Measurements from ENCODE around the gene KCNQ5.

The KCNQ5 gene

GRCh38 chr6:73131706-73132105 lies 509.8 kb downstream of the KCNQ5 start:
- H3K9me3 ChIP-seq = peaks cover 6% of the 10 kb centered on the region
- no peak overlapping the region for H3K4me2 ChIP-seq
- TF ChIP-seq Cebpa-rat (IDR thresholded peaks at IDR 0.05) = no peak

DNA sequence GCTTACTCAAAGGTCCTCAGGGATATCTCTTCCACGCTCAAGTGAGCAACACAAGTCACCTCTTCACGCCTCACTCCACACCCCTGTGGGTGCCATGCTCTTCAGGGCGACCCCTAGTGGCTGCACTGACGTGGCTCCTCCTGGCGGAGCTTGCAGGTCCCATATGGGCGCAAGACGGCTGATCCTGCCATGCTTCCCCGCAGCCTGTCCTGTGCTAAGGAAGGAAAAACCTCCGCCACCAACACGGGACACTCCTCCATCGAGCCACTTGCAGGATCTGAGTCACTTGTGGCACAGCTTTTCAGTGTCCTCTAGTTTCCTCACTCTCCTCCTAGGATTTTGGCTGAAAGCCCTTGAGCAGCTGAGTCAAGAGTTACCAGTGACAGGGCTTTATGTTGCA lies 512.7 kb downstream of the KCNQ5 start:
- TF ChIP-seq Cebpa-rat (IDR thresholded peaks at IDR 0.05) = no peak
- Histone ChIP-seq H3K4me1 (peaks cover 15% of the 10 kb centered on the region), H3K36me3 (peaks cover 49% of the 10 kb centered on the region), H4K20me1 (no peaks in the 10 kb centered on the region), H3K9ac (no peak overlapping the region), H3K27ac (no peak overlapping the region), H3K9me3 (peaks cover 6% of the 10 kb centered on the region), H3K4me3 (no peak overlapping the region), H3K27me3 (no peaks in the 10 kb centered on the region), H3K4me2 (peak overlapping the region; percentile 17; the same call in 1 of the 2 replicates)

More at GRCh38 chr6:73131706-73132105, 509.8 kb downstream of the KCNQ5 start:
- Histone ChIP-seq H3K27ac (no peak overlapping the region), H4K20me1 (no peaks in the 10 kb centered on the region), H3K4me3 (no peak overlapping the region), H3K36me3 (peaks cover 33% of the 10 kb centered on the region), H3K4me1 (peaks cover 15% of the 10 kb centered on the region), H3K9ac (no peak overlapping the region), H3K27me3 (no peaks in the 10 kb centered on the region)

GRCh38 chr6:73139681-73140383 lies 518.0 kb downstream of the KCNQ5 start:
- Histone ChIP-seq H3K4me2 (no peak overlapping the region), H3K36me3 (peaks cover 43% of the 10 kb centered on the region), H3K9ac (no peak overlapping the region), H3K4me1 (no peaks in the 10 kb centered on the region), H3K27me3 (no peaks in the 10 kb centered on the region), H3K9me3 (no peaks in the 10 kb centered on the region), H3K27ac (no peak overlapping the region), H4K20me1 (no peaks in the 10 kb centered on the region), H3K4me3 (no peak overlapping the region)
- no peak for TF ChIP-seq Cebpa-rat (IDR thresholded peaks at IDR 0.05)

DNA sequence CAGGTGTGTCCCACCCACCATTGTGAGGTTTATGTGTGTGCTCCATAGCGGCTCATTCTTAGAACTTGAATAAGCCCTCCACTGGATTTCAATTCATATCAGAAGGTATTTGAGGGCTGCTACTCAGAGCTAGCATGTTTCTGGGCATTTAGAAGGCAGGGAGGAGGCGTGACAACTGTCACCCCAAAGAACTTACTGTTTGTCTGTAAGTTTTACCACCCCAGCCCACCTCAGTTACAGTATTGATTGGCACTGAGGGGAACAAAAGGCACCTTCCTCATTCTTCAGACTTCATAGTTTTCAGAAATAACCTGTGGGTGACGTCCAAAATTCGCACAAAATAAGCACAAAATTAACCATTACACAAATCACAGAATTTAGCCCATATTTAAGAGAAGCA lies 521.7 kb downstream of the KCNQ5 start:
- no peak for TF ChIP-seq Cebpa-rat (IDR thresholded peaks at IDR 0.05)
- Histone ChIP-seq H3K4me3 (no peak overlapping the region), H3K9ac (no peak overlapping the region), H3K4me2 (no peak overlapping the region), H3K27ac (no peak overlapping the region), H3K36me3 (peaks cover 31% of the 10 kb centered on the region), H3K27me3 (no peaks in the 10 kb centered on the region), H3K9me3 (no peaks in the 10 kb centered on the region), H4K20me1 (no peaks in the 10 kb centered on the region), H3K4me1 (no peaks in the 10 kb centered on the region)

- no peaks in the 10 kb centered on the region for H3K27me3 ChIP-seq
- H3K9me3 ChIP-seq = no peaks in the 10 kb centered on the region
- H3K27ac ChIP-seq = no peak overlapping the region
- peaks cover 23% of the 10 kb centered on the region for H3K36me3 ChIP-seq
- no peak for TF ChIP-seq Cebpa-rat (IDR thresholded peaks at IDR 0.05)
- no peak overlapping the region for H3K9ac ChIP-seq
- H3K4me3 ChIP-seq = no peak overlapping the region
- H3K4me2 ChIP-seq = no peak overlapping the region
- H4K20me1 ChIP-seq = no peaks in the 10 kb centered on the region
- no peaks in the 10 kb centered on the region for H3K4me1 ChIP-seq
Observed at GRCh38 chr6:73144516-73144915, 522.7 kb downstream of the KCNQ5 start.

DNA sequence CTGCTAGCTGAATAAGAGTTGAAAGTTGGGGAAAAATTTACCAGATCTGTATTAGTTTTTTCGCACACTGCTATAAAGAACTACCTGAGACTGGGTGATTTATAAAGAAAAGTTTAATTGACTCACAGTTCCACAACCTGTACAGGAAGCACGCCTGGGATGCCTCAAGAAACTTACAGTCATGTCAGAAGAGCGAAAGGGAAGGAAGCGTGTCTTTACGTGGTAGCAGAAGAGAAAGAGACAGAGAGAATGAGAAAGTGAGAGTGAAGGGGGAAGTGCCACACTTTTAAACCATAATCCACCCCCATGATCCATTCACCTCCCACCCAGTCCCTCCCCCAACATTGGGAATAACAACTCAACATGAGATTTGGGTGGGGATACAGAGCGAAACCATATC lies 523.8 kb downstream of the KCNQ5 start:
- TF ChIP-seq Cebpa-rat (IDR thresholded peaks at IDR 0.05) = no peak
- no peaks in the 10 kb centered on the region for H3K27me3 ChIP-seq
- H3K4me3 ChIP-seq = no peak overlapping the region
- H3K27ac ChIP-seq = no peak overlapping the region
- no peaks in the 10 kb centered on the region for H3K4me1 ChIP-seq
- H4K20me1 ChIP-seq = no peaks in the 10 kb centered on the region
- no peaks in the 10 kb centered on the region for H3K9me3 ChIP-seq
- no peak overlapping the region for H3K4me2 ChIP-seq
- H3K36me3 ChIP-seq = peaks cover 19% of the 10 kb centered on the region
- no peak overlapping the region for H3K9ac ChIP-seq

GRCh38 chr6:73151732-73152131 lies 529.9 kb downstream of the KCNQ5 start:
- no peak overlapping the region for H3K4me2 ChIP-seq
- no peaks in the 10 kb centered on the region for H4K20me1 ChIP-seq
- no peak for TF ChIP-seq Cebpa-rat (IDR thresholded peaks at IDR 0.05)

DNA sequence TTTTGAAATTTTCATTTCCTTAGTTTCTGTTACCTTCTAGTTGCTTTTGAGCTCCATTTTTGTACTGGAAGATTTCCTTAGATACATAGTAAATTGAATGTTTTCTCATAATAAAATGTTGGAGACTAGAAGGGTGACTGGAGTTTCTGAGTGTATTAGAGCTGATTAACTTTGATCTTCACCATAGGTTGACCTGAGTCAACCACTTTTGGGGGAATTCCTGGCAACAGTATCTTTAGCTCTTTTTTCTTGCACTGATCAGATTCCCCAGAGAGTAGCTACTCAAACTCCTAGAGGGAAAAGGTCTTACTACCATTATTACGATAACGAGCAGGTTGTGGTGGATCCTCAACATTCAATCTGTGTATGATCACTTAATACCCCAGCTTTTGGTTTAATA lies 530.7 kb downstream of the KCNQ5 start:
- Histone ChIP-seq H4K20me1 (no peaks in the 10 kb centered on the region), H3K9me3 (peaks cover 16% of the 10 kb centered on the region), H3K4me1 (no peaks in the 10 kb centered on the region), H3K27ac (no peak overlapping the region), H3K36me3 (peaks cover 25% of the 10 kb centered on the region), H3K4me2 (no peak overlapping the region), H3K27me3 (no peaks in the 10 kb centered on the region), H3K9ac (no peak overlapping the region), H3K4me3 (no peak overlapping the region)
- TF ChIP-seq Cebpa-rat (IDR thresholded peaks at IDR 0.05) = no peak

More at GRCh38 chr6:73151732-73152131, 529.9 kb downstream of the KCNQ5 start:
- Histone ChIP-seq H3K36me3 (peaks cover 17% of the 10 kb centered on the region), H3K9ac (no peak overlapping the region), H3K9me3 (peaks cover 7% of the 10 kb centered on the region), H3K27ac (no peak overlapping the region), H3K4me3 (no peak overlapping the region), H3K27me3 (no peaks in the 10 kb centered on the region), H3K4me1 (no peaks in the 10 kb centered on the region)

GRCh38 chr6:73152966-73153757 lies 531.3 kb downstream of the KCNQ5 start:
- peaks cover 28% of the 10 kb centered on the region for H3K36me3 ChIP-seq
- no peak overlapping the region for H3K4me2 ChIP-seq
- H3K27me3 ChIP-seq = no peaks in the 10 kb centered on the region
- H3K4me3 ChIP-seq = no peak overlapping the region
- H3K27ac ChIP-seq = no peak overlapping the region
- H4K20me1 ChIP-seq = no peaks in the 10 kb centered on the region
- H3K9me3 ChIP-seq = peaks cover 19% of the 10 kb centered on the region
- no peaks in the 10 kb centered on the region for H3K4me1 ChIP-seq
- no peak overlapping the region for H3K9ac ChIP-seq
- TF ChIP-seq Cebpa-rat (IDR thresholded peaks at IDR 0.05) = no peak
